ENCODE measurements around the gene SOAT1. TPM values are rescaled to one million over a fixed set of nuclear protein-coding genes. Genes with fewer than 3 reads are reported as not detected.
"Not testable (repeated sequence)": the region's sequence is repeated elsewhere in the genome, so short reads cannot be mapped to it uniquely, and the experiment has no call there.

Gene SOAT1
- total RNA-seq (2014; rRNA removed; shearing (Covaris generic); ENCODE audit: low replicate concordance) = 8.2 and 18.9 TPM in 2 replicates

DNA sequence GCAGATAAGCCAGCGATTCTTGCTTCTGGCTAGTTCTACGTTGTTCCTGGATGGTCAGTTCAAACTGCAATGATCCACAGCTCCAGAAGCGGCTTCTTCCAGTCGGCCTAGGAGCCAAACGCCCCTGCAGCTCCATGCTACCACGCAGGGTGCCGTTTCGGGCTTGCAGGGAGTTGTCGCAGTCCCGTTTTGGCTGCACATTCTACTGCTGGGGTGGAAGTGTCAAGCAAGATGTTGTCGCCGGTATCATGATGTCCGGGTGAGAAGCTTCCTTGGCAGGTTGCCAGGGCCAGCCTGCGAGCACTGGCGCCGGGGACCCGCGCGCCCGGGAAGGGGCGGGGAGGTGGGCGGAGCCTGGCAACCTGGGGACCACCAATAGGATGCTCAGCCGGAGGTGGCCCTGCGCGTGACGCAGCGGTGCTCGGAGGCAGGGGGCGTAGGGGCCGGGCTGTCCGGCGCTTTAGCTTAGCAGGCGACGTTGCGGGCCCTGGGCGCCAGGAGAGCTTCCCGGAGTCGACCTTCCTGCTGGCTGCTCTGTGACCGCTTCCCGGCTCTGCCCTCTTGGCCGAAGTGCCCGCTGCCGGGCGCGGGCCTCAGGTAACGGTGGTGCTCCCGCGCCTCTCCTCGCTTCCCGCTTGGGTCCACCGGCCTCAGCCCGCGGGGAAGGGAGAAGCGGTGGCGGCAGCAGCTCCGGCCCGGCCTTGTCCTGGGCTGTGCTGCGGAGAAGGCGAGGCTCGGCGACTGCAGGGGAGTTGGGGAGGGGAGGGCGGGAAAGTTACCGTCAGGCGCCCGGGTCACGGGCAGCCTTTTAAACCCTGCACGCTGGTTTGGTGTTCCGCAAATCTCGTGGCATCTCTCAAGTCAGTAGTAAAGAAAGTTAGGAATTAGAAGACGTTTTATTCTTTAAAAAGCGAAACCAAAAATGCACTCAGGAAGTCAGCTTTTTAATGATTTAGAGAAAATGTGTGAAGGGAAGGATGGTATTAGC is at the start of gene SOAT1:
TSS of gene SOAT1 (plus strand) at position 458 of the 988 bp plus-strand sequence. CDS start 8,888 bp downstream, outside the sequence.
- peak within 1 kb of the TSS; percentile 96 for H2AFZ ChIP-seq (ENCODE audit: low read length)
- no peaks in the 10 kb centered on the region for H3K9me3 ChIP-seq (ENCODE audit: low read length)
- H4K20me1 ChIP-seq (ENCODE audit: insufficient read depth, low read depth, low read length) = no peaks in the 10 kb centered on the region
- H3K36me3 ChIP-seq (ENCODE audit: insufficient read depth, low read length) = no peaks in the 10 kb centered on the region
- peak within 1 kb of the TSS; percentile 95 for H3K4me2 ChIP-seq (ENCODE audit: low read depth, low read length, poor library complexity, severe bottlenecking)
- H3K79me2 ChIP-seq (ENCODE audit: low read length) = peaks cover 36% of the 10 kb centered on the region
- H3K27ac ChIP-seq (ENCODE audit: low read length) = no peak within 1 kb of the TSS
- H3K9me2 ChIP-seq (replicated peaks; ENCODE audit: insufficient read depth, low read length) = no peaks in the 10 kb centered on the region
- peak; percentile 96 for DNase-seq
- H3K27me3 ChIP-seq (ENCODE audit: low read length) = no peaks in the 10 kb centered on the region
- H3K4me1 ChIP-seq (ENCODE audit: low read length) = peaks cover 30% of the 10 kb centered on the region
- peak within 1 kb of the TSS; percentile 85 for H3K4me3 ChIP-seq (ENCODE audit: low read length)
- peak within 1 kb of the TSS; percentile 84 for H3K9ac ChIP-seq (ENCODE audit: low read length)

DNA sequence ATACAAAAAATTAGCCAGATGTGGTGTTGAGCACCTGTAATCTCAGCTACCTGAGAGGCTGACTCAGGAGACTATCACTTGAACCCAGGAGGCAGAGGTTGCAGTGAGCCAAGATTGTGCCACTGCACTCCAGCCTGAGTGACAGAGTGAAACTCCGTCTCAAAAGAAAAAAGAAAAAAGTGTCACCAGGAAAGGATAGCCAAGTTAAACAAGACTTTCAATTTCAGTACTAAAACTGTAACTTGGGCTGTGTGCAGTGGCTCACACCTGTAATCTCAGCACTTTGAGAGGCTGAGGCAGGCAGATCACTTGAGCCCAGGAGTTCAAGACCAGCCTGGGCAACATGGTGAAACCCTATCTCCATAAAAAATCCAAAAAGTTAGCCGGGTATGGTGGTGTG is 48.2 kb upstream of the SOAT1 start:
- not testable (repeated sequence) for H3K79me2 ChIP-seq (ENCODE audit: low read length); H3K4me3 ChIP-seq (ENCODE audit: low read length); H3K36me3 ChIP-seq (ENCODE audit: insufficient read depth, low read length); H2AFZ ChIP-seq (ENCODE audit: low read length); H3K9me2 ChIP-seq (replicated peaks; ENCODE audit: insufficient read depth, low read length); H4K20me1 ChIP-seq (ENCODE audit: insufficient read depth, low read depth, low read length); H3K4me2 ChIP-seq (ENCODE audit: low read depth, low read length, poor library complexity, severe bottlenecking); H3K9ac ChIP-seq (ENCODE audit: low read length); DNase-seq; H3K27me3 ChIP-seq (ENCODE audit: low read length); H3K9me3 ChIP-seq (ENCODE audit: low read length); H3K4me1 ChIP-seq (ENCODE audit: low read length); H3K27ac ChIP-seq (ENCODE audit: low read length)

GRCh38 chr1:179247923-179248322 is 45.7 kb upstream of the SOAT1 start:
- DNase-seq = no peak
- H3K4me3 ChIP-seq (ENCODE audit: low read length) = no peak overlapping the region
- no peaks in the 10 kb centered on the region for H3K36me3 ChIP-seq (ENCODE audit: insufficient read depth, low read length)
- no peak overlapping the region for H3K27ac ChIP-seq (ENCODE audit: low read length)
- H3K9me2 ChIP-seq (replicated peaks; ENCODE audit: insufficient read depth, low read length) = no peaks in the 10 kb centered on the region
- no peak overlapping the region for H3K4me2 ChIP-seq (ENCODE audit: low read depth, low read length, poor library complexity, severe bottlenecking)
- no peaks in the 10 kb centered on the region for H4K20me1 ChIP-seq (ENCODE audit: insufficient read depth, low read depth, low read length)
- no peaks in the 10 kb centered on the region for H3K4me1 ChIP-seq (ENCODE audit: low read length)
- H3K79me2 ChIP-seq (ENCODE audit: low read length) = no peaks in the 10 kb centered on the region
- H2AFZ ChIP-seq (ENCODE audit: low read length) = no peak overlapping the region
- H3K9ac ChIP-seq (ENCODE audit: low read length) = no peak overlapping the region
- no peaks in the 10 kb centered on the region for H3K27me3 ChIP-seq (ENCODE audit: low read length)
- H3K9me3 ChIP-seq (ENCODE audit: low read length) = no peaks in the 10 kb centered on the region

DNA sequence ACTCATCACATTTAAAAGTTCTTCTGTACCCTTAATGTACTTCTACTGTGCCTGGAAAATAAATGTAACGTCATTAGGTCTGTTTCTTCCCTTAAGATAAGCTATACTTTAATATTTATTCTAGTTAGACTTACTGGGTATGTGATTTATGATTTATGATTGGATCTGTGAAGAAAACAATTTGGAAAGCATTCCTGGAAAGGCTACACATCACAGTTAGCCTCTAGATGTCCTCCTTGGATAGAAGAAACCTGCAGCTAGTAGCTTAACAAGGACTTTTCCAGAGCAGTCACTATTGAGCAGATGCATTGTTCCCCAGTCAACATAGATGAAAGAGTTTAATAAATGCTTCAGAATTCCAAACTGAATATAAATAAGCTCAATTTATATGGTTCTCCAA is 41.9 kb upstream of the SOAT1 start:
- H3K36me3 ChIP-seq (ENCODE audit: insufficient read depth, low read length) = no peaks in the 10 kb centered on the region
- no peak overlapping the region for H3K4me3 ChIP-seq (ENCODE audit: low read length)
- no peaks in the 10 kb centered on the region for H3K4me1 ChIP-seq (ENCODE audit: low read length)
- H4K20me1 ChIP-seq (ENCODE audit: insufficient read depth, low read depth, low read length) = no peaks in the 10 kb centered on the region
- H3K27me3 ChIP-seq (ENCODE audit: low read length) = no peaks in the 10 kb centered on the region
- H3K9me3 ChIP-seq (ENCODE audit: low read length) = no peaks in the 10 kb centered on the region
- H3K9me2 ChIP-seq (replicated peaks; ENCODE audit: insufficient read depth, low read length) = no peaks in the 10 kb centered on the region
- H3K27ac ChIP-seq (ENCODE audit: low read length) = no peak overlapping the region
- no peak for DNase-seq
- no peak overlapping the region for H3K9ac ChIP-seq (ENCODE audit: low read length)
- no peaks in the 10 kb centered on the region for H3K79me2 ChIP-seq (ENCODE audit: low read length)
- no peak overlapping the region for H3K4me2 ChIP-seq (ENCODE audit: low read depth, low read length, poor library complexity, severe bottlenecking)
- H2AFZ ChIP-seq (ENCODE audit: low read length) = no peak overlapping the region

DNA sequence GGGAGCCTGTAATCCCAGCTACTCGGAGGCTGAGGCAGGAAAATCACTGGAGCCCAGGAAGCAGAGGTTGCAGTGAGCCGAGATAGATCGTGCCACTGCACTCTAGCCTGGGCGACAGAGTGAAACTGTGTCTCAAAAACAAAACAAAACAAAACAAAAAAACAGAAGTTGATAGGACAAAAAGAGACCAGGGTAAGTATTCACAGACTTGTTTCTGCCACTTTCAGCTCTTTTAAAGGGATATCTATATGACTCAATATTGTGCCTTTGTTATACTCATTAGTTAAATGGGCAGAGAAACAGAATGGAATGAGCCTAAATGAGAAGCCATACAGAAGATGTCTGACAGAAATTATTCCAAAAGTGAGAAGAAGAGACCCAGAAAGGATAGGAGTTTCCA is 41.0 kb upstream of the SOAT1 start:
- Histone ChIP-seq H3K27ac (ENCODE audit: low read length) (no peak overlapping the region), H4K20me1 (ENCODE audit: insufficient read depth, low read depth, low read length) (no peaks in the 10 kb centered on the region), H3K9ac (ENCODE audit: low read length) (no peak overlapping the region), H3K27me3 (ENCODE audit: low read length) (no peaks in the 10 kb centered on the region), H3K36me3 (ENCODE audit: insufficient read depth, low read length) (no peaks in the 10 kb centered on the region), H3K4me3 (ENCODE audit: low read length) (no peak overlapping the region), H3K9me3 (ENCODE audit: low read length) (no peaks in the 10 kb centered on the region), H3K4me2 (ENCODE audit: low read depth, low read length, poor library complexity, severe bottlenecking) (no peak overlapping the region), H3K9me2 (replicated peaks; ENCODE audit: insufficient read depth, low read length) (no peaks in the 10 kb centered on the region), H3K4me1 (ENCODE audit: low read length) (no peaks in the 10 kb centered on the region), H2AFZ (ENCODE audit: low read length) (no peak overlapping the region), H3K79me2 (ENCODE audit: low read length) (no peaks in the 10 kb centered on the region)
- no peak for DNase-seq

DNA sequence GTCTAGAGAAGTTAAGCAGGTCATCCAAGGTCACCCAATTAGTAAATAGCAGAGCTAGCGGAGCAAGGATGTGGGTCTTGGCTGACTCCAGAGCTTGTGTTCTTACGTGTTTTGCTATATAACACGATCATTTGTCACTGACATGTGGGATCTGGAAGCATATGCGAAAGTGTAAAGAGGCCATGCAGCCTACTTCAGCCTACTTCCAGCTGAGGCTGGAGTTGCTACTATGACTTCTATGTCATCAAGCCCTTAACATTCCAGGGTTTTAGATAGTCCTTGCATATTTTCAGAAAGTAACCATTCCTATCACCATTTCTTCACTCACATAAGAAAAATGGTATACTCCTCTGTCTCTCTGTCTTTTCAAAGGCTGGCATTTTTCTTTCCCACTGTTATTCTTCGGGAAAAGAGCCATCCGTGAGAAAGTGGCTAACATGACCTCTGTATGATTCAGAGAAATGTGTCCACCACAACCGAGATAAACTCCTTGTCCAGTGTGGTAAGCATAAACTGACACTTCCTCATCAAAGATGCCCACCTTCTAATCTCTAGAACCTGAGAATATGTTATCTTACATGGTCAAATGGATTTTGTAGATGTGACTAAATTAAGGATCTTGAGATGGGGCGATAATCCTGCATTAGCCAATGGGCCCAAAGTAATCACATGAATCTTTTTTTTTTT is 40.2 kb upstream of the SOAT1 start:
- no peak overlapping the region for H3K9ac ChIP-seq (ENCODE audit: low read length)
- no peak for DNase-seq

GRCh38 chr1:179262183-179262582 is 31.4 kb upstream of the SOAT1 start:
- no peaks in the 10 kb centered on the region for H4K20me1 ChIP-seq (ENCODE audit: insufficient read depth, low read depth, low read length)
- no peaks in the 10 kb centered on the region for H3K9me3 ChIP-seq (ENCODE audit: low read length)
- no peak for DNase-seq
- H3K27ac ChIP-seq (ENCODE audit: low read length) = no peak overlapping the region
- H2AFZ ChIP-seq (ENCODE audit: low read length) = no peak overlapping the region
- H3K9me2 ChIP-seq (replicated peaks; ENCODE audit: insufficient read depth, low read length) = no peaks in the 10 kb centered on the region
- no peak overlapping the region for H3K4me2 ChIP-seq (ENCODE audit: low read depth, low read length, poor library complexity, severe bottlenecking)
- peaks cover 7% of the 10 kb centered on the region for H3K4me1 ChIP-seq (ENCODE audit: low read length)
- H3K4me3 ChIP-seq (ENCODE audit: low read length) = no peak overlapping the region
- no peaks in the 10 kb centered on the region for H3K79me2 ChIP-seq (ENCODE audit: low read length)
- no peaks in the 10 kb centered on the region for H3K36me3 ChIP-seq (ENCODE audit: insufficient read depth, low read length)
- H3K9ac ChIP-seq (ENCODE audit: low read length) = no peak overlapping the region
- H3K27me3 ChIP-seq (ENCODE audit: low read length) = no peaks in the 10 kb centered on the region

More for the DNA sequence above, 40.2 kb upstream of the SOAT1 start:
- no peaks in the 10 kb centered on the region for H3K9me2 ChIP-seq (replicated peaks; ENCODE audit: insufficient read depth, low read length)
- no peak overlapping the region for H2AFZ ChIP-seq (ENCODE audit: low read length)
- no peak overlapping the region for H3K27ac ChIP-seq (ENCODE audit: low read length)
- H3K4me2 ChIP-seq (ENCODE audit: low read depth, low read length, poor library complexity, severe bottlenecking) = no peak overlapping the region
- H3K79me2 ChIP-seq (ENCODE audit: low read length) = no peaks in the 10 kb centered on the region
- no peaks in the 10 kb centered on the region for H3K4me1 ChIP-seq (ENCODE audit: low read length)
- H3K27me3 ChIP-seq (ENCODE audit: low read length) = no peaks in the 10 kb centered on the region
- H3K4me3 ChIP-seq (ENCODE audit: low read length) = no peak overlapping the region
- H3K9me3 ChIP-seq (ENCODE audit: low read length) = no peaks in the 10 kb centered on the region
- no peaks in the 10 kb centered on the region for H3K36me3 ChIP-seq (ENCODE audit: insufficient read depth, low read length)
- H4K20me1 ChIP-seq (ENCODE audit: insufficient read depth, low read depth, low read length) = no peaks in the 10 kb centered on the region

- Histone ChIP-seq H3K9ac (ENCODE audit: low read length) (no peak overlapping the region), H3K27ac (ENCODE audit: low read length) (no peak overlapping the region), H4K20me1 (ENCODE audit: insufficient read depth, low read depth, low read length) (no peaks in the 10 kb centered on the region), H3K4me2 (ENCODE audit: low read depth, low read length, poor library complexity, severe bottlenecking) (no peak overlapping the region), H2AFZ (ENCODE audit: low read length) (no peak overlapping the region), H3K79me2 (ENCODE audit: low read length) (no peaks in the 10 kb centered on the region), H3K4me1 (ENCODE audit: low read length) (peaks cover 7% of the 10 kb centered on the region), H3K4me3 (ENCODE audit: low read length) (no peak overlapping the region), H3K36me3 (ENCODE audit: insufficient read depth, low read length) (no peaks in the 10 kb centered on the region), H3K9me3 (ENCODE audit: low read length) (no peaks in the 10 kb centered on the region), H3K9me2 (replicated peaks; ENCODE audit: insufficient read depth, low read length) (no peaks in the 10 kb centered on the region), H3K27me3 (ENCODE audit: low read length) (no peaks in the 10 kb centered on the region)
- no peak for DNase-seq
These were observed 30.5 kb upstream of the SOAT1 start for GRCh38 chr1:179263121-179263520.
